GF-D8 (cell line): ENCODE data around the gene IL1RAPL2.
"Not testable (repeated sequence)": the region's sequence is repeated elsewhere in the genome, so short reads cannot be mapped to it uniquely, and the experiment has no call there.

Experiments
- DNase-seq: peaks from one replicate; lab custom pipeline; 2025; lab: John Stamatoyannopoulos, UW

Gene IL1RAPL2

DNA sequence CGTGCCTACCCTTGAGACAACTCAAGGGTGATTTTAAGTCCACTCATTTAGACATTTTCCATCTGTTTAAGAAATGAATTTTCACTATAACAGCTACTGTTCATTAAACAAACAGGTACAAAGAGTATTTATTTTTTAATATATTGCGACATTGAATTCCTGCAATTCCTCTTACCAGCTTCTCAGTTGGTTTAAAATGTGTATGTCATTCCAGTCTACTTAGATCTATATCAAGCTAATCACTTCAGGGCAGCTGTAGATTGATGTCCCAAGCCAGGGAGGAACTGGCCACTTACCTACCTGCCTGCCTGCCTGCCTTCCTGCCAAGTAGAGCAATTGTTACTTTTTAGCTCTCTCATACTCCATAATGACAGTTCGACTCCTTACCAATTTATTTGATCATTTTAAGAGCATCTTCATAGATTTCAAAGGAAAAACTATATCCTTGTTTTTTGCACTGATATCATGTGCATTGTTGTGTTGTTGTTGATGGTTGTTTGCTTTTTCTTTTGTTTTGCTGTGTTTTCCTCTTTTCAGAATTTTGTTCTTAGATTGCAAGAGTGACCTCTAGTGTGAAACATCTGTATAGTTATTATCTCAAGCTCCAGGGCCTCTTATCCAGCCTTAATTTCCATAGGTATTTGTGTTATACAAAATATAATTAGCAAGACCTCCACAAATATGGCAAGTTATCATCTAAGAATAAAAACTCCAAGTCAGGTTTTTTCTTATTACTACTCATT, 1135.5 kb downstream of the IL1RAPL2 start:
- DNase-seq, result no peak

DNA sequence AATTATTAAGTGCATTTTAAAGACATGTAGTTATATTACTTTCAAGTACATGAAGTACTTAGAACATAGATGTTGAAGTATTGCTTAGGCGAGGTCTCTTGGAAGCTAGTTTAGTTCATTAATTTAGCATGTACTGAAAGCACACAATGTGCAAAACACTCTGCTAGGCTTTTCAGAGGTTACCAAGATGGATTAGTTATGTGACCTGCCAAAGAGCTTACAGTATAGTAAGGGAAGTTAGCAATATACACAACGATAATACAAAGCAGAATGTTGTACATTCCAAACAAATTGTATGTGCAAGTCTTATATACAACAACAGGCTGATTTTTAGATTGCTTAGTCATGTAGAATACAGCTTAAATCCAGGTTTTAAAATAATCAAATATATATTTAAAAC, 1137.9 kb downstream of the IL1RAPL2 start:
- no peak for DNase-seq

DNA sequence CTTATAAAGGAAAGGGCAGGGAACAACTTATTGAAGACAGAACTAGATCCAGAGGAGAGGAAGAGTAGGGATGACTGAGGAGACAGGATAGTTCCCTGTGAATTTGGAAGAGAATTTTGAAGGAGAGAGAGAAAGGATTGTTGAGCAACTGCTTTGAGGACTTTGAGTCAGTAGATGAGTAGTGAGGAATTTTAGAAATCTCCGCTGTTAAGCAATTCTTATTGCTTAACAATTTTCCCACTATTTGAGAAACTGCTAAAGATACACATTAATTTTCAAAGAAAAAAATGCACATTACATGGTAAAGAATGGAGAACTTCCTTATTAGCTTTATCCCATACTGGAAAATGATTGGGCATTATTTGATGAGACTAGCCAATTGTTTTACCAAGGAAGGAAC, 1140.0 kb downstream of the IL1RAPL2 start:
- DNase-seq, result no peak

DNA sequence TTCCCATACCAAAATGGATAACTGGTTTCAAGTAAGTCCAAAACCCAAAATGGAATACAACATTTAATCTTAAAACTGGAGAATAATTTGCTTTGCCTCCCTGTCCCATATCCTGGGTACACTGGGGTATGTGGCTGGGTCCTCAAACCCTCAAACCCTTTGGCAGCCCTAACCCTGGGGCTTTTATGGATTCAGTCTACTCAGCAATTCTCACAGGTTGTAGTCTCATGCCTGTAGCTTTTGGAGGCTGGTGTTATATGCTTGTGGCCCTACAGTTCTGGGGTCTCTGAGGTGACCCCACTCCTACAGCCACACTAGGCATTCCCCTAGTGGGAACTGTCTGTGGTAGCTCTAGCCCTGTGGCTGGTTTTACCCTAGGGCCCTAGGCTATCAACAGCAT, 1145.8 kb downstream of the IL1RAPL2 start:
- DNase-seq, result no peak

DNA sequence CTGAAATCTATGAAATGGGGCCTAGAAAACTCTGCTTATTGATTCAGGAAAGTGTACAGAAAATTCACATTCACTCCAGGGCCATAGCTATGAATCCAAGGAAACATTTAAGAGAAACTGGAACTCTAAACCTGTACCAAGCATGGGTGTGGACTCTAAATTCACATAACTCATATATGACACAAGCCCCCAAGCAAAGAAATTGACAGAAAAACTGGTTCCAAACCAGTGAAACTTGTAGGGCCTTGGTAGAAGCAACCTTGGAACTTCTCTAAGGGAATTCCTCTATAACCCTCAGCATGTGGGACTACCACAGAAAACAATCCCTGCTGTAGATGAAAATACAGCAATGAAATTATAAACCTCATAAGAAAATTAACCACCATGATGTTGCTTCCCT, 1149.7 kb downstream of the IL1RAPL2 start:
- no peak for DNase-seq

DNA sequence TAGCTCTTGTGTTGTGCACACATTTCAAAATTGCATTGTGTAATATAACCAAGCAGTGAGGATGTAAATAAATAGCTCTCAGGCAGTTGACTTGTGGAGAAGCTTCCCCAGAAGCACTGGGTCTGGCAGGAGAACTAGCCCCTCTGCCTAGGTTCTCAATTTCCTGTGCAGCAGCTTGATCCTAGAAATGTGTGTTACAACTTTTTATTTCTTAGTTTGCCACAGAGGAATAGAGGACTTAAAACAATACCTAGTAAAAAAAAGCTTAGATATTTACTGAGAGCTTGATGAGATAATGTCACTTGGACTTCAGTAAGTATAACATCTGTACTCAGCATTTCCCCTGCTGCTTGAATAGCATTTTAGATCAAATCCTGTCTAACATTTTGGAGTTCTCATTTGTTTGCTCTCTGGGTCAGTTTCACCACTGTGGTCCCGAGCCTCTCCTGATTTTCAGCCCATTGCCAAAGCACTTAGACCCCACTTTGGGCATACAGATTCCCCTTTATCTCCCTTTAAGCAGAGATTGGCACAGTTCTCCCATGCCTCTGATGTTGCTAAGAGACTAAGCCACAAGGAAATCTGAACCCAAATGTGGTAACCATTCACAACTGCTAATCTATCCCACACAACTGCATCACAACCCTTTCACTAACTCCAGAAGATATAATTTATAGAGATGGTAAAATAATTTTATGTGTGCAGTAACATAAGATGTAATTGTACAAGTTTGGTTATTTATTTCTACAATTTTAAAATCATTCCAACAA, 1158.2 kb downstream of the IL1RAPL2 start:
- no peak for DNase-seq

DNA sequence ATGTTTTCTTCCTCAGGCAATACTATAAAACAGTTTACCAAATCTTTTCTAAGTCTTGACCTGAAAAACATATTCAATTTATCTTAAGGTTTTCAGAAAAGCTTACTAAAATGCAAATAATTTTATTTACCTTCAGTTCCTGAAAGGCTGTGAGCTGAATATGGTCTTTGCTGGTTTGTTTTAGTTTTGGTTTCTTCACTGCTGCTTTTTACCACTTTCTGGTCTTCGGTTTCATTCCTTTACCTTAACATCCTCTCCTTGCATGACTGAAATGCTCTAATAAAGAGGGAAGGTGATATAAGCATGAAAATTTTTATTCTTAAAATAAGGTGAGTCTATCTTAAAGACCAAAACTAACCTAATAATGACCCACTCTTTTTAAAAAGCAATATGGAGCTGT, 1159.2 kb downstream of the IL1RAPL2 start:
- no peak for DNase-seq

DNA sequence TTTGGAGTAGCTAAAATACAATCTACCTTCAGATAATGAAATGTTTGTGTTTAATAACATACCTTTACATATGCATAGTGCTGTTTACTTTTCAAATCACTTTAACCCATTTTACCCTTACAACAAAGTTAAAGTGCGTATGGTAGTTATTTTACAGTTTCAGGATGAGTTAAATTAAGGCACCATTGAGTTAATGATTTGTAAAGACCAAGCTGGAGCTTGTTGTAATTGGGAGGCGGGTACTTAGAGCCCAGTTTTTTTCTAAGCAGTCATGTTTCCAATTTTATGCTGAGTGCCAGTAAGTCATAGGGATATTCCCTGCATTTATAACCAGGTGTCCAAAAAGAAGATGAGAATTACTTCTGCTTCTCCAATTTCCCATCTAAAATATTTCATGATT, 1172.2 kb downstream of the IL1RAPL2 start:
- no peak for DNase-seq

DNA sequence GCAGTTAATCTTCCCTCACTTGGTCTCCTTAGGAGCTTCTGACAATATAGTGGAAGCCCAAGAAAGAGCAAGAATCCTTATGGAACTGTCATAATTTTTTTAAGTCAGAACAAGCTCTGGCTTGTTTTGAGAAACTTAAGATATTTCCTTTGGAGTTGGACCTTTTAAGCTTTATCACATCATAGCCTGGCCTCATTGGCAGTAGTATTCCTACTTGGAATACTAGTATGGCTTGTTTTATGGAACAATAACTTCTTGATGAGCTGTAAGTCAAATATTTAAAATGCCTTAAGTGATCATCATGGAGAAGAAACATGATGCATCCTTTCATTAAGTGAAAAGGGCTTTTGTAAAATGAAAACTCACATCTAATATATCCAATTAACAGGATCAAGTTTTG, 1178.3 kb downstream of the IL1RAPL2 start:
- DNase-seq, result no peak

DNA sequence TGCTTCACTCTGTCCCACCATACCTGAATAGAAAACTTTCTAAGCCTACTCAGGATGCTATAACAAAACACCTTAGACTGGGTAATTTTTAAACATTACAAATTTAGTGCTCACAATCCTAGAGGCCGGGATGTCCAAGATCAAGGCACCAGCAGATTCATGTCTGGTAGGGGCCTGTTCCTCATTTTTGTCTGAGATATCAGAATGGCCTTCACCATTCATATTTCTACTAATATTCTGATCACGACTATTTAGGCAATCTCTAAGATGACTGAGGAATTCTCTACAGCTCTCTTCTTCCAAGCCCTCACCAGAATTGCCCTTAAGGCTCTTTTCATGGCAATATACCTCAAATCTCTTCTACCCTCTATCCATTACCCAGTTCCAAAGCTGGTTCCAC, 1178.9 kb downstream of the IL1RAPL2 start:
- no peak for DNase-seq

DNA sequence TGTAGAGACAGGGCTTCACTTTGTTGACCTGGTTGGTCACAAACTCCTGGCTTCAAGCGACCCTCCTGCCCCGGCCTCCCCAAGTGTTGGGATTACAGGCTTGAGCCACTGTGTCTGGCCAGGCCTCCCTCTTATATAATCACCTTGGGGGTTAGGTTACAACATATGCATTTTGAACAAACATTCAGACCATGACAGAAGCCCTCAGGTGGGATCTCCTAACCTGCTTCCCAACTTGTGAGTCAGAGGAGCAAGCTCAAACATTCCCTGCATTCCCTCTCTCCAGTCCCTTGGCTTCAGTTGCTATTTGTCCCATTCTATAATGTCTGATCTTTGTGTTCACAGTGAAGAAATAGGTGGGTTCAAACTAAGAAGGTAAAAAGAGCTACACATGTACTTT, 1179.9 kb downstream of the IL1RAPL2 start:
- no peak for DNase-seq

DNA sequence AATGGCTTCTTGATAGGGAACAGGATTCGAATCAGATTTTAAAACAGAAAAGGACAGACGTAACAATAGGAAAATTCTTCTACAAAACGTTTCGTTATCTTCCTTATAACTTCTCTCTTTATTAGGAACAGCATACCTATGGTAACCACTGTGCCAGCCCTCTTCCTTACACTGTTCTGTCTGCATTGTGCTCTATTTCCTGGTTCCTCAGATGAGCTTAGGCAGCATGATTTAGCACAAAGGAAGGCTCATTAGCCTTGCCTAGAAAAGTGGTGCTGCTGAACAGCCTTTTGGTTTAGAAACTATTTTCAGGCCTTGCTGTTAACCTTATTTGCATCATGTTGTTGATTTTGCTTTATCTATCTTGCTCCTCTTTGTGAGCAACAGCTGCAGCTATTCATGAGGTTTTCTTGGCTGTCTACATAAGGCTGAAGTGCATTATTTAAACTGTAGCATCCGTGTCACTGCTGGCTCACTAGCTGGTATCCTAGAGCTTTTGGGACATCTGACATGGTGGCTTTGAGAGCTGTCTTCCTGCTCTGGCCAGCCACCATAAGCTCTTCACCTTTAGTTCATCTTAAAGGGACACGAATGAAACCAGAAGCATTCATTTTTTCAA, 1186.4 kb downstream of the IL1RAPL2 start:
- no peak for DNase-seq

DNA sequence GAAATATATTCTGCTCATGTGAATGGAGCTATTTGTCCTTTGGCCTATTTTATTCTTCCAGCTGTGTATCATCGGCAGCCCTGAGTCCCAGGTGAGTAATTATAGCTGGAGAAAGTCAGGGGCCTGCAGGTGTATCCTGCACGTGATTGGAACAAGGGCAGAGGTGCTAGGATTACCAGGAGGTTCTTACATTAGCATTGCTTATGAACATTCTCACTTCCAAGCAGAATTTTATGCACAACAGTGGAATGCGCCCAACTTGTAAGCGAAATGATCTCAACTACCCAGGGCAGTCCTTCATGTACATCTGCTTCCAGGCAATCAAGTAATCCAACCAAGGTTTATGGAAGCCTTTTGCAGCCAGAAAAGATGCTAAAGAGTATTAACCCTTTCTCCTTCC, 1187.4 kb downstream of the IL1RAPL2 start:
- DNase-seq, result no peak

DNA sequence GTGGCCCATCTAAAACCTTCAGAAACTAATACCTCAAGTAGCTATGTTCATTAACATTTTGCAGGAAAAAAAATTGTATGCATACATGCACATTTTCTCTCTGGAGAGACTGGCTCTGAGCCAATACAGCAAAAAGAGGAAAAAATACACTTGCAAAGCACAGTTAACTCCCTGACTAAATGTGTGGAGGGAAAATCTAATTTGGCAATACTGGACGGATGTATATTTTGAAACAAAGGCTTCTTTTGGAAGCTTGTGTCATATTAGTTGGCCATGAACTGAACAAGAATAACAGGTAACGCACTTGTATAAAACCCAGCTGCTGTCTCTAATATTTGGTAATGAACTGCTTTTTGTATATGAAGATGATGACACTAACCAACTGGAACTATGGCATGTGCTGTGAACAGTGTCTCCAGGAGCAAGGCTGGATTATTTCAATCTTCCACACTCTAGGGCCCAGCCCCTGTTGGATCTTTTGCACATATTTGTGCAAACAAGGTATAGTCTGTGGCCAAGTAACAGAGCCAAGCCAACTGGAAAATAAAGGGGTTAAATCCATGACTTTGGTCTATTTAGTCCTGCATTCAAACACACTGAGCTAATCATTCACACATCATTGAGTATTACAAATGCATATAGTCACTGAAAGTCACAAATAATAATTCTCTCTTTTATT, 1188.4 kb downstream of the IL1RAPL2 start:
- no peak for DNase-seq

DNA sequence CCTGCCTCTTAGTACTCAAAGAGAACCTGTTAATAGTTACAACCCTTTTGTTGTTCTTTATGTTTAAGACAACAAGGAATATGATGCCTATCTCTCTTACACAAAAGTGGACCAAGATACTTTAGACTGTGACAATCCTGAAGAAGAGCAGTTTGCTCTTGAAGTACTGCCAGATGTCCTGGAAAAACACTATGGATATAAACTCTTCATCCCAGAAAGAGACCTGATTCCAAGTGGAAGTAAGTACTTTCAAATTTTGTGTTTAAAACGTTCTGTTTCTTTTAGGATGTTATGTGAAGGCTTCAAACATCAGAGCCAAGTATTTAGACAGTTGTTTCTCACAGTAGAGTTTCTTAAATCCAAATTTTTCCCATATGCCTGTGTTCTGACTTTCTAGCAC, 1189.1 kb downstream of the IL1RAPL2 start:
- no peak for DNase-seq

DNA sequence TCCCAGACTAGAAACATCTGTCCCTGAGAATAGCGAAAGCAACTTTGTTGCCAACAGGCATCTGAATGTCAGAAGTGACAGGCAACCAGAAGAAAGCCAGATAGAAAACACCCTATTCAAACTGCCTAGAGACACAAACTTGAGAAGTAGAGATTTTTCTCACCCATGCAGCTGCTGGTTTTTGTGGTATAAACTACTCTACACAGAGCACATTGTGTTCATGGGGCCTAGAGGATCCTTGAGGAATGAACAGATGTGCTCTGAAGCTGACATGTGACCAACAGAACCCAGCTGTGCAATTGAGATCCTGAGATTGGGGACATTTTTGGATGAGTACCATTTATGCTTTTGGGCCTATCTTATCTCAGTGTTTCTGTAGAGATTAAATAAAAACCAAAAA, 1192.8 kb downstream of the IL1RAPL2 start:
- DNase-seq, result no peak

DNA sequence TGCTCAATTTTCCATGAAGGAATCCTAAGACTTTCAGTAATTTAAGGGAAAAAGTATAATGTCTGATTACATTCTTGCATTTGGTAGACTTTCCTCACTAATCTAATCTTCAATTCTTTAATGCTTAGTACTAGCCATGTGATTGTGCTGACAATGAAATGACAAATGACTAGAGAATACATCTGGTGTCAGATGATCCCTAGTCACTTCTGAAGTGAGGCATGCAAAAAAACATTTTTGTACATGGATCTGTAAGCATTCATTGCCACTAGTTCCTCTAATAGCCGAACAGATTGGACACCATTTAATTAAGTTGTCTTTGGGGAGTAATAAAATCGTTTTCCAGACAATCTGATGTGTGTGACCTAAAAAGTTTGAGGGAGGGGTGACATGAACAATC, 1193.6 kb downstream of the IL1RAPL2 start:
- no peak for DNase-seq

DNA sequence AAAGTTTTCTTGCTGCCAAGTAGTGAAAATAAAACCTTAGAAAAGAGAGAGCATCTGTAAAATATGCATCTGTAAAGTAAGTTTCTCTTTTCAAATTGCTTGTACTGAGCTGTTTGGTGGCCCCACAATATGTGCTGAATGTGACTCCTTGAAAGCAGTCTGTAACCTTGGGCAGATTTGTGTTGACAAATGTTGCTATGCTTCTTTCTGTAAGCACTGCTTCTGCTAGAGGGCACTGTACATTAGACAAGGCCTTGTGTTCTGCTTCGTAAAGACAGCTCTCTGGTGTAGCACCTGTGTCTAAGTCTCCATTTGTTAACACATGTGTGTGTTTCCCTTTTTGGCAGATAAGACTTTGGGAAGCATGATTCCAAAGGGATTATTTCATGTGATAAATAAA, 1199.7 kb downstream of the IL1RAPL2 start:
- DNase-seq, result no peak

DNA sequence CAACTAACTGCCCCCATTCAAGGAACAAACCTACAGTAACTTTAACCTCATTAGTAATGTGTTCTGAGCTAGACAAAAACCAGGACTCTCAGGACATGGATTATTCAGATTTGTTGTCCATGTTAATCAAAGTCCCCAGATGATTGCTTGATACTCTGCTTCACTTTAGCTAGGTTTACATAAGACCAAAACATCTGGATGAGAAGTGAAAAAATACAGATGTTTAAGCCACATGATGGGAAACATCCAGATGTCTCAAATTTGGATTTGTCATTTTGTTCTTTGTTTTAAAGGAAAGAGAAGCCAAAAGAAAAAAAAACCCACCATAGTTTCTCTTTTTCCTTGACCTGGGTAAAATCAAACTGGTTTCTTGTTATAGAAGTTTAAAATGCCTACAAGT, 1207.8 kb downstream of the IL1RAPL2 start:
- DNase-seq, result no peak

DNA sequence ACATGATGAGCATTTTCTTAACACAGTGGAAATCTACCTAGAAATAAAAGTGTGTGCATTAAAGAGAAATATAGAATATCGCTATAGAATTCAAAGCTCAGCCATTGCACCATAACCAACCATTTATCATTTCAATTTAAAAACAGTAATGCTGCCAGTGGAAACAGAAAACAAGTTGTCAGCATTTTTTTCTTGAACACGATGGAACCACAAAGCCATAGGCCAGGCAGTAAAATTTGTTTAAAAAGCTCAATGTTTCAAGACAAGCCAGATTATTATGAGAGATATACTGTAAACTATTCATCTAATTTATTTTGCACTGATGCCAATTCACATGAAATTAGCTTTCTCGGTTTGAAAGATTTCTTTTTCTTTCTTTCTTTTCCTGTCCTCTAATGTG, 1209.7 kb downstream of the IL1RAPL2 start:
- DNase-seq, result no peak

DNA sequence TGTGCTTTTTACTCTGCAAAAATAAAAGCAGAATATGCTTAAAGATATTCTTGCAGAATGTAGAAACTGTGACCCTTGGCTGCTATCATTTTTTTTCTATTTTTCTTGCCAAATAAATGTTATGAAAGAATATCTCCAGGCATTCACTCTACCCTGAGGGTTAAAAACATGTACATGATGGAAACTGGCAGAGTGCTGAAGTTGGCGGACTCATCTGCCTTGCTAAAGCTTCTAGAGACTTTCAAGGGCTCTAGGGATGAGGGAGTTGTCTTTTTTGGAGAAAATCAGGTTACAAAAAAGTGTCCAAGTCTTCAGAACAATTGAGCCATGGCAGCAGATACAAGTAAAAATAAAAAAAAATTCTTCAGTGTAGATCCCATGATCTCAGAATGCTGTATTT, 1215.8 kb downstream of the IL1RAPL2 start:
- no peak for DNase-seq

DNA sequence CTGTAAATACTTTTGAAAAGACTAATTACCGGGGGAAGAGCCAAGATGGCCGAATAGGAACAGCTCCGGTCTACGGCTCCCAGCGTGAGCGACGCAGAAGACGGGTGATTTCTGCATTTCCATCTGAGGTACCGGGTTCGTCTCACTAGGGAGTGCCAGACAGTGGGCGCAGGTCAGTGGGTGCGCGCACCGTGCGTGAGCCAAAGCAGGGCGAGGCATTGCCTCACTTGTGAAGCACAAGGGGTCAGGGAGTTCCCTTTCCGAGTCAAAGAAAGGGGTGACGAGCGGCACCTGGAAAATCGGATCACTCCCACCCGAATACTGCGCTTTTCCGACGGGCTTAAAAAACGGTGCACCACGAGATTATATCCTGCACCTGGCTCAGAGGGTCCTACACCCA, 1230.9 kb downstream of the IL1RAPL2 start:
- DNase-seq, result not testable (repeated sequence)

DNA sequence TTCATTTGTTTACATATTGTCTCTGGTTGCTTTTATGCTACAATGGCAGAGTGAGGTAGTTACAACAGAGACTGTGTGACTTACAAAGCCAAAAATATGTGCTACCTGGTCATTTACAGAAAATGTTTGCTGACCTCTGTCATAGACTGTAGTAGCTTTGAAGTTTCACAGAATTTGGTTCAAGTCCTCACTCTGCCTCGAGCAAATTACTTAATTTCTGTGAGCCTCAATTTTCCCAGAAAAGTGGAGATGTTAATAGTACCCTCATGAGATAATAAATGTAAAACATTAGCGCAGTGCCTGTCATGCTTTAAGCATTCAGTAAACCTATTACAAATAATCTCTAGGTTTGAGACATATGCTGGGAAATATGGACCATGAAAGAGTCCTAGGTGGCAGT, 1237.9 kb downstream of the IL1RAPL2 start:
- no peak for DNase-seq
